ENCODE results near the gene FAM222B. TPM values are rescaled to one million over a fixed set of nuclear protein-coding genes. Genes with fewer than 3 reads are reported as not detected.
"Not testable (repeated sequence)": the region's sequence is repeated elsewhere in the genome, so short reads cannot be mapped to it uniquely, and the experiment has no call there.

Gene FAM222B
- total RNA-seq, 1 donor from 2014 or later, result 24.3 TPM

GRCh38 chr17:28723159-28723835 is 119.3 kb downstream of the FAM222B start:
- Histone ChIP-seq H3K27me3 (ENCODE audit: control insufficient read depth, insufficient read depth, low read length) (no peaks in the 10 kb centered on the region), H3K36me3 (ENCODE audit: control insufficient read depth, insufficient read depth, low read length) (peaks cover 4% of the 10 kb centered on the region), H3K4me3 (ENCODE audit: low read depth, low read length) (no peak overlapping the region)
- TF ChIP-seq CTCF (IDR thresholded peaks at IDR 0.05; ENCODE audit: insufficient read depth, low read length, poor library complexity, severe bottlenecking), result no peak
- no peak for DNase-seq (ENCODE audit: low read depth)

- H3K4me3 ChIP-seq (ENCODE audit: low read depth, low read length), result no peak overlapping the region
- DNase-seq (ENCODE audit: low read depth), result no peak
- no peak for TF ChIP-seq CTCF (IDR thresholded peaks at IDR 0.05; ENCODE audit: insufficient read depth, low read length, poor library complexity, severe bottlenecking)
- H3K36me3 ChIP-seq (ENCODE audit: control insufficient read depth, insufficient read depth, low read length), result peaks cover 4% of the 10 kb centered on the region
- no peaks in the 10 kb centered on the region for H3K27me3 ChIP-seq (ENCODE audit: control insufficient read depth, insufficient read depth, low read length)
These were observed 120.0 kb downstream of the FAM222B start for GRCh38 chr17:28722417-28723158.

- not testable (repeated sequence) for H3K36me3 ChIP-seq (ENCODE audit: control insufficient read depth, insufficient read depth, low read length); H3K27me3 ChIP-seq (ENCODE audit: control insufficient read depth, insufficient read depth, low read length); DNase-seq (ENCODE audit: low read depth)
- peak overlapping the region; percentile 80 for H3K4me3 ChIP-seq (ENCODE audit: low read depth, low read length)
These were observed 121.6 kb downstream of the FAM222B start for GRCh38 chr17:28720997-28721329.

DNA sequence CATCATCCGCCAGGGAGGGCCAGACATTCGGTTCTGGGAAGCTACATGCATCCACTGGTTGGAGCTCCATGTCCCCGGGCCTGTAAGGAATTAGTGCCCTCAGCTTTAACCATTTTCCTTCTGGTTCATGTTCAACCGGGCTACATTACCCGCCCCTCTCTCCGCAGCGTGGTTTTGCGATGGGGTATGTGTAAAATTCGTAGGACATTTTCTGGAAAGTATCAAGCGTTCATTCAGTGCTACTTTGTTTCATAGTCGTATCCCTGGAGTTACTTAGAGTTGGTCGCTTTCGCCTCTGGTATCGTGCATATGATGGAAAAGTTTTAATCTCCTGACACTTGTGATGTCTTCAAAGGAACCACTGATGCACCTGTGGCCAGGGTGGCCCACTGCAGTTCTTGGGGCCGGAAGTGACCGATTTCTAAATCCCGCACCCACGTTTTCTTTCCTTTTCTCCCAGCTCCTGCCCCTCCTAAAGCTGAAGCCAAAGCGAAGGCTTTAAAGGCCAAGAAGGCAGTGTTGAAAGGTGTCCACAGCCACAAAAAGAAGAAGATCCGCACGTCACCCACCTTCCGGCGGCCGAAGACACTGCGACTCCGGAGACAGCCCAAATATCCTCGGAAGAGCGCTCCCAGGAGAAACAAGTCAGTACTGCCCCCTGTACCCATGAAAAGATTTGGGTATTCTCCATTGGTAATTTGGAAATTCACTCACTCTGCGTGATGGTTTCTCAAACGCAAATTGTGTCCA is 122.2 kb downstream of the FAM222B start:
- no peaks in the 10 kb centered on the region for H3K27me3 ChIP-seq (ENCODE audit: control insufficient read depth, insufficient read depth, low read length)
- TF ChIP-seq CTCF (IDR thresholded peaks at IDR 0.05; ENCODE audit: insufficient read depth, low read length, poor library complexity, severe bottlenecking), result no peak
- peaks cover 5% of the 10 kb centered on the region for H3K36me3 ChIP-seq (ENCODE audit: control insufficient read depth, insufficient read depth, low read length)

DNA sequence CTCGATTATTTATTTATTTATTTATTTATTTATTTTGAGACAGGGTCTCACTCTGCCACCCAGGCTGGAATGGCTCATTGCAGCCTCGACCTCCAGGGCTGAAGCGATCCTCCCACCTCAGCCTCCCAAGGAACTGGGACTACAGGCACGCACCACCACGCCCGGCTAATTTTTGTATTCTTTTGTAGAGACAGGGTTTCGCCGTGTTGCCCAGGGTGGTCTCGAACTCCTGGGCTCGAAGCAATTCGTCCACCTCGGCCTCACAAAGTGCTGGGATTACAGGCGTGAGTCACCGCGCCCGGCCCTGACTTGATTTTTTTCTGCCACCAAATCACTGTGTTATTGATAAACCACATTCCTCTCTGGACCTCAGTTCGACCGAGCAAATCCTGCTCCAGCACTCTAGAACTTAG is 123.6 kb downstream of the FAM222B start:
- no peak for TF ChIP-seq CTCF (IDR thresholded peaks at IDR 0.05; ENCODE audit: insufficient read depth, low read length, poor library complexity, severe bottlenecking)
- H3K27me3 ChIP-seq (ENCODE audit: control insufficient read depth, insufficient read depth, low read length), result no peaks in the 10 kb centered on the region
- peak overlapping the region; percentile 80 for H3K4me3 ChIP-seq (ENCODE audit: low read depth, low read length)
- DNase-seq (ENCODE audit: low read depth), result no peak
- H3K36me3 ChIP-seq (ENCODE audit: control insufficient read depth, insufficient read depth, low read length), result peaks cover 7% of the 10 kb centered on the region

More for the DNA sequence above, 122.2 kb downstream of the FAM222B start:
- no peak for DNase-seq (ENCODE audit: low read depth)
- peak overlapping the region; percentile 80 for H3K4me3 ChIP-seq (ENCODE audit: low read depth, low read length)

DNA sequence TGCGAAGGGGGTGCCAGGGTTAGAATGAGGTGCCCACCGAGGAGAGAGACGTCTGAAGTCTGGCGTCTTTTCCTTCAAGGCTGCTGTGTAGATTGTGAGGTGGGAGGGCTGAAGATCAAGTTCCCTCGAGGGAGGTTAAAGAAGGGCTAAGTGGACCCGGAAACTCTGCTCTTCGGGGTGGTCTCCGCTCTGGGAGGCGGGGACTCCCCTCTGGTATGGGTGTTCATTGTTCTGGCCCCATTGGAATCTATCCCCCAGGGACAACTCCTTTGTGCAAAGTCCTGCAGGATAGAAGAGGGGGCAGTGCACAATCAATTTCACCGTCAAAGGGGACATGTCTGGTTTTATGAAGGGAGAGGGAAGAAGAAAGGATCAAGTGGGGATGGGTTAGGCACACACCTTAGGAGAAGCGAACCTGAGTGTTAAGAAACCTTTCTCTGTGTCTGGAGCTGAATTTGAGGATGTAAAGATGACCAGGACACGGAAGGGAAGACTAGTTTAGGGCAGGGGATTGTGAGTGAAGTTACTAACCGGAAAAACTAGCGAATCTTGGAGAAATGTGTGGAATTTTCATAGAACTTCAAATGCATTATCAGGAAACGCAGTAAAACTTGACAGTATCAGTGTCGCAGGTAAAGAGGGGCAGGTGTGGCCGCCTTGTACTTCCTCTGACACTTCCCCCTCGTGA is 124.1 kb downstream of the FAM222B start:
- H3K27me3 ChIP-seq (ENCODE audit: control insufficient read depth, insufficient read depth, low read length), result no peaks in the 10 kb centered on the region
- no peak for DNase-seq (ENCODE audit: low read depth)
- TF ChIP-seq CTCF (IDR thresholded peaks at IDR 0.05; ENCODE audit: insufficient read depth, low read length, poor library complexity, severe bottlenecking), result no peak
- H3K4me3 ChIP-seq (ENCODE audit: low read depth, low read length), result peak overlapping the region; percentile 80
- H3K36me3 ChIP-seq (ENCODE audit: control insufficient read depth, insufficient read depth, low read length), result peaks cover 9% of the 10 kb centered on the region
